IPS-20b (cell line): Measurements from ENCODE around the gene FOXD4.
A peak's percentile ranks its signal among the peaks of the same experiment; 100 is the strongest.
"Not testable (repeated sequence)": the region's sequence is repeated elsewhere in the genome, so short reads cannot be mapped to it uniquely, and the experiment has no call there.

Source experiments
- H3K27ac ChIP-seq: one replicate; pipeline ENCODE4 v1.5.1; 2013; ENCODE audit warnings: low read length
- H3K27me3 ChIP-seq: 2 replicates; pipeline ENCODE4 v1.6.1; 2013; ENCODE audit warnings: mild to moderate bottlenecking, low read length, inconsistent platforms; ENCODE audit not compliant: insufficient read depth
- H3K36me3 ChIP-seq: 2 replicates; pipeline ENCODE4 v1.6.1; 2013; ENCODE audit warnings: low read depth, mild to moderate bottlenecking, inconsistent platforms, low read length, moderate library complexity; ENCODE audit not compliant: insufficient read depth
- H3K4me1 ChIP-seq: 2 replicates; pipeline ENCODE4 v1.6.1; 2013; ENCODE audit warnings: mild to moderate bottlenecking, control low read depth, inconsistent platforms, low read length, moderate library complexity; ENCODE audit not compliant: insufficient read depth
- H3K4me3 ChIP-seq: 2 replicates; pipeline ENCODE4 v1.5.1; 2013; ENCODE audit warnings: mild to moderate bottlenecking, low read length, inconsistent platforms
- H3K9ac ChIP-seq: 2 replicates; pipeline ENCODE4 v1.6.1; 2013; ENCODE audit warnings: low read depth, mild to moderate bottlenecking, inconsistent platforms, low read length, moderate library complexity
- H3K9me3 ChIP-seq: 2 replicates; pipeline ENCODE4 v1.6.1; 2013; ENCODE audit warnings: mild to moderate bottlenecking, low read depth, low read length, inconsistent platforms; ENCODE audit not compliant: insufficient read depth

The FOXD4 gene

GRCh38 chr9:87860-88259, 30.4 kb downstream of the FOXD4 start:
- not testable (repeated sequence) for H3K27ac ChIP-seq, H3K4me1 ChIP-seq, H3K36me3 ChIP-seq, H3K4me3 ChIP-seq, H3K9me3 ChIP-seq, H3K27me3 ChIP-seq, H3K9ac ChIP-seq

GRCh38 chr9:87105-87504, 31.1 kb downstream of the FOXD4 start:
- H3K9ac ChIP-seq, H3K9me3 ChIP-seq, H3K27ac ChIP-seq, H3K4me1 ChIP-seq, H3K27me3 ChIP-seq, H3K4me3 ChIP-seq, H3K36me3 ChIP-seq: not testable (repeated sequence)

GRCh38 chr9:86697-87096, 31.5 kb downstream of the FOXD4 start:
- not testable (repeated sequence) for H3K4me3 ChIP-seq, H3K4me1 ChIP-seq, H3K9me3 ChIP-seq, H3K36me3 ChIP-seq, H3K27me3 ChIP-seq, H3K9ac ChIP-seq, H3K27ac ChIP-seq

- H3K4me3 ChIP-seq, H3K36me3 ChIP-seq, H3K4me1 ChIP-seq, H3K9me3 ChIP-seq, H3K9ac ChIP-seq, H3K27ac ChIP-seq, H3K27me3 ChIP-seq: not testable (repeated sequence)
Measured at GRCh38 chr9:82932-83689, 35.1 kb downstream of the FOXD4 start.

GRCh38 chr9:78333-78732, 39.9 kb downstream of the FOXD4 start:
- H3K4me1 ChIP-seq, H3K9ac ChIP-seq, H3K9me3 ChIP-seq, H3K36me3 ChIP-seq, H3K4me3 ChIP-seq, H3K27ac ChIP-seq: not testable (repeated sequence)
- peaks cover 24% of the 10 kb centered on the region for H3K27me3 ChIP-seq

- H3K27me3 ChIP-seq: peaks cover 41% of the 10 kb centered on the region
- not testable (repeated sequence) for H3K9ac ChIP-seq
Measured at GRCh38 chr9:76389-76788, 41.8 kb downstream of the FOXD4 start.

GRCh38 chr9:73900-74525, 44.2 kb downstream of the FOXD4 start:
- H3K9me3 ChIP-seq, H3K4me1 ChIP-seq, H3K27ac ChIP-seq, H3K36me3 ChIP-seq, H3K9ac ChIP-seq: not testable (repeated sequence)
- Histone ChIP-seq H3K27me3 (peaks cover 41% of the 10 kb centered on the region), H3K4me3 (peak overlapping the region; percentile 58; the same call in 1 of the 2 replicates)

More at GRCh38 chr9:76389-76788, 41.8 kb downstream of the FOXD4 start:
- not testable (repeated sequence) for H3K9me3 ChIP-seq, H3K4me1 ChIP-seq, H3K4me3 ChIP-seq, H3K27ac ChIP-seq, H3K36me3 ChIP-seq

GRCh38 chr9:73076-73899, 44.9 kb downstream of the FOXD4 start:
- H3K36me3 ChIP-seq, H3K9ac ChIP-seq, H3K9me3 ChIP-seq, H3K27ac ChIP-seq, H3K4me1 ChIP-seq: not testable (repeated sequence)
- Histone ChIP-seq H3K27me3 (peaks cover 41% of the 10 kb centered on the region), H3K4me3 (peak overlapping the region; percentile 58; the same call in 1 of the 2 replicates)
